ENCODE data around the gene PDYN.

PDYN gene

GRCh38 chr20:1951436-1952115, 42.3 kb downstream of the PDYN start:
- no peak for DNase-seq (ENCODE audit: low read depth)

- DNase-seq (ENCODE audit: low read depth), result no peak
Measured at GRCh38 chr20:1950836-1951235, 43.0 kb downstream of the PDYN start.

GRCh38 chr20:1949347-1950100, 44.3 kb downstream of the PDYN start:
- DNase-seq (ENCODE audit: low read depth), result no peak

GRCh38 chr20:1947535-1947846, 46.4 kb downstream of the PDYN start:
- no peak for DNase-seq (ENCODE audit: low read depth)

- peak; percentile 22 for DNase-seq (ENCODE audit: low read depth)
Measured at GRCh38 chr20:1946762-1947534, 46.9 kb downstream of the PDYN start.

- no peak for DNase-seq (ENCODE audit: low read depth)
Measured at GRCh38 chr20:1946442-1946761, 47.5 kb downstream of the PDYN start.

GRCh38 chr20:1945660-1946059, 48.2 kb downstream of the PDYN start:
- DNase-seq (ENCODE audit: low read depth), result no peak

GRCh38 chr20:1945134-1945618, 48.7 kb downstream of the PDYN start:
- DNase-seq (ENCODE audit: low read depth), result peak; percentile 43

GRCh38 chr20:1944345-1945091, 49.3 kb downstream of the PDYN start:
- DNase-seq (ENCODE audit: low read depth), result no peak

- peak; percentile 50 for DNase-seq (ENCODE audit: low read depth)
Measured at GRCh38 chr20:1943275-1944002, 50.4 kb downstream of the PDYN start.

GRCh38 chr20:1942486-1943274, 51.2 kb downstream of the PDYN start:
- DNase-seq (ENCODE audit: low read depth), result no peak

- DNase-seq (ENCODE audit: low read depth), result no peak
Measured at GRCh38 chr20:1942061-1942460, 51.8 kb downstream of the PDYN start.

GRCh38 chr20:1941226-1941625, 52.6 kb downstream of the PDYN start:
- DNase-seq (ENCODE audit: low read depth), result peak; percentile 13

GRCh38 chr20:1940581-1940980, 53.3 kb downstream of the PDYN start:
- no peak for DNase-seq (ENCODE audit: low read depth)

- DNase-seq (ENCODE audit: low read depth), result no peak
Measured at GRCh38 chr20:1939270-1939595, 54.6 kb downstream of the PDYN start.

GRCh38 chr20:1938464-1939269, 55.2 kb downstream of the PDYN start:
- no peak for DNase-seq (ENCODE audit: low read depth)

- DNase-seq (ENCODE audit: low read depth), result no peak
Measured at GRCh38 chr20:1937316-1937976, 56.4 kb downstream of the PDYN start.

GRCh38 chr20:1935696-1936366, 58.0 kb downstream of the PDYN start:
- DNase-seq (ENCODE audit: low read depth), result no peak

Measured in stromal cell of bone marrow (primary cell).